Endometrial microvascular endothelial cells (primary cell): ENCODE results near the gene NOVA2. TPM values are rescaled to one million over a fixed set of nuclear protein-coding genes. Genes with fewer than 3 reads are reported as not detected.

ENCODE experiments used
- in situ Hi-C: cut with HindIII; loops from 2 replicates; pipeline ENCODE4 v1.10.0; 2017; ENCODE audit warnings: low sequenced_read_pairs, low pct_unique_long_range_greater_than_20kb; ENCODE audit errors: inconsistent ontology term
- total RNA-seq: library from RNA; depleted of rRNA; stranded (reverse); fragments of >200 nt; gene quantifications from one replicate; pipeline ENCODE4 v1.2.3, GENCODE V29; 2015; ENCODE audit errors: inconsistent ontology term

NOVA2 gene
- total RNA-seq: 8.8 TPM

GRCh38 chr19:45973553-45974338 is at the start of gene NOVA2:
NOVA2 (minus strand) TSS chr19:45973865; CDS start chr19:45973351, 514 bp downstream.
- in situ Hi-C loops: no loop called here

- in situ Hi-C loops: no loop called here
Observed at GRCh38 chr19:46023311-46023779, 49.7 kb upstream of the NOVA2 start.

GRCh38 chr19:46022431-46023310 is 49.0 kb upstream of the NOVA2 start, which contains the start of gene PGLYRP1:
PGLYRP1 (minus strand) TSS chr19:46023053; CDS start chr19:46023021, 32 bp downstream.
- in situ Hi-C loops: no loop called here

GRCh38 chr19:46022061-46022430 is 48.4 kb upstream of the NOVA2 start:
- in situ Hi-C loops: no loop called here

GRCh38 chr19:46021531-46022041 is 47.9 kb upstream of the NOVA2 start:
- in situ Hi-C loops: no loop called here

- in situ Hi-C loops: no loop called here
Observed at GRCh38 chr19:46020819-46021125, 47.1 kb upstream of the NOVA2 start.

- in situ Hi-C loops: no loop called here
Observed at GRCh38 chr19:46019270-46019669, 45.6 kb upstream of the NOVA2 start.

- in situ Hi-C loops: no loop called here
Observed at GRCh38 chr19:46018729-46019251, 45.1 kb upstream of the NOVA2 start.

- in situ Hi-C loops: no loop called here
Observed at GRCh38 chr19:46017874-46018675, 44.4 kb upstream of the NOVA2 start.

GRCh38 chr19:46017095-46017429 is 43.4 kb upstream of the NOVA2 start:
- in situ Hi-C loops: no loop called here

GRCh38 chr19:46016426-46017094 is 42.9 kb upstream of the NOVA2 start:
- in situ Hi-C loops: no loop called here

- in situ Hi-C loops: no loop called here
Observed at GRCh38 chr19:46015687-46016425, 42.2 kb upstream of the NOVA2 start.

GRCh38 chr19:46014941-46015686 is 41.4 kb upstream of the NOVA2 start:
- in situ Hi-C loops: no loop called here

- in situ Hi-C loops: no loop called here
Observed at GRCh38 chr19:46014534-46014933, 40.9 kb upstream of the NOVA2 start.

GRCh38 chr19:46009530-46010510 is 36.2 kb upstream of the NOVA2 start:
- in situ Hi-C loops: no loop called here

- in situ Hi-C loops: no loop called here
Observed at GRCh38 chr19:46006411-46006810, 32.7 kb upstream of the NOVA2 start.
